Suprapubic skin (tissue), 3 donors: ENCODE results near the gene PODXL2.

ENCODE experiments used
- CTCF ChIP-seq, 2 donors: fragments of 200-600 bp in 1 of 2; fragments of 450-650 bp in 1 of 2; sonication (generic) in 1 of 2; IDR thresholded peaks; one replicate each; pipeline ENCODE4 v1.5.1; 2016 to 2019; ENCODE audit warnings: antibody characterized with exemption in 2 of 2, mild to moderate bottlenecking in 1 of 2, moderate library complexity in 1 of 2
- EP300 ChIP-seq: sonication (generic); formaldehyde crosslinking; IDR thresholded peaks from one replicate; pipeline ENCODE4 v1.6.1; 2017; ENCODE audit warnings: antibody characterized with exemption
- POLR2A ChIP-seq, 2 donors: fragments of 450-650 bp; IDR thresholded peaks; one replicate each; pipeline ENCODE4 v1.6.1; 2017; ENCODE audit warnings: antibody characterized with exemption in 2 of 2, mild to moderate bottlenecking in 2 of 2, moderate library complexity in 2 of 2

- TF ChIP-seq CTCF (IDR thresholded peaks at IDR 0.05) (no peak), POLR2A (IDR thresholded peaks at IDR 0.05) (no peak), EP300 (no peak)
Observed at GRCh38 chr3:127682561-127682960, 53.6 kb downstream of the PODXL2 start.
